ENCODE measurements around the gene SLC44A1.

DNA sequence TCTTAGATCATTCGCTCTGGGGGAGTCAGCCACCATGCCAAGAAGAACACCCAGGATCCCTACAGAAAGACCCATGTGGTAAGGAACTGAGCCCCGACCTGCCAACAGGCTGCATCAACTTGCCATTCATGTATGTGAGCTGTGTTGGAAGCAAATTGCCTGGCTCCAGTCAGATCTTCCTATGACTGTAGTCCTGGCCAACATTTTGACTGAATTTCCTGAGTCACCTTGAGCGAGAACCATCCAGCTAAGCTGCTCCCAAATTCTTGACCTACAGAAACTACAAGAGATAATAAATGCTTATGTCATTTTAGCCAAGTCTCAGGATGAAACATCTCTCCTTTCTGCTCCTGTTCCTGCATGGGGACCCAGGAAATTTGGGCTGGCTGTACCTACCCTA, 40.0 kb upstream of the SLC44A1 start:
- TF ChIP-seq YY1 (IDR thresholded peaks at IDR 0.05; ENCODE audit: insufficient read depth, insufficient read length) = no peak
- TF ChIP-seq SUZ12 (IDR thresholded peaks at IDR 0.05; ENCODE audit: extremely low read depth, insufficient read depth, insufficient read length) = no peak
- no peak for TF ChIP-seq ZNF274 (IDR thresholded peaks at IDR 0.05; ENCODE audit: low read depth, low read length)
